NK-92 (cell line): ENCODE data around the gene URM1.
"Not testable (repeated sequence)": the region's sequence is repeated elsewhere in the genome, so short reads cannot be mapped to it uniquely, and the experiment has no call there.

Experiments
- DNase-seq: peaks from one replicate; lab custom pipeline; 2025; ENCODE audit not compliant: unreplicated experiment; lab: John Stamatoyannopoulos, UW

Gene URM1

DNA sequence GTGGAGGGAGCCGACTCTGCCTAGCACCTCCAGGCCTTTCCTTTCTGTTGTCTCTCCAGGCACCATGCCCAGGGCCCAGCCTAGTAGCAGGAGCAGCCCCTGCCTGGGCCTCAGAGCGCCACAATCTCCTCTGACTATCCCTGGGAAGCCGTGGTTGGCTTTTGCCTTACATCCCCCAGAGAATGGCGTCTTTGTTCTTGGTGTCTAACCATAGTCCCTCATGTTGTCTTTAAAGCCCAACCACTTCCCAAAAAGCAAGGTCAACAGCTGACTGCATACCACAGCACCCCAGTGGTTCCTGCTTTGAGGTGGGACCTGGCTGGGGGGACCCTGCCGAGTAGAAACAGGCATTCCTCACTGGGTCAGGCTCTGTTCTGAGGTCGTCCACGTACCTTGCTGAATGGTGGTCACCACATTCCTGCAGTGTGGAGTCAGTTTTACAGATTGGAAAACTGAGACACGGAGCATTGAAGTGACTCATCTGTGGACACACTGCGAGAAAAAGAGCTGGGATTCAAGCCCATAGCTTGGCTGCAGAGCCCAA is 35.7 kb downstream of the URM1 start:
- no peak for DNase-seq

- DNase-seq, result no peak
These were observed 37.8 kb downstream of the URM1 start for GRCh38 chr9:128408963-128409431.

- DNase-seq, result no peak
These were observed 38.3 kb downstream of the URM1 start for GRCh38 chr9:128409450-128409849.

GRCh38 chr9:128409978-128410377 is 38.8 kb downstream of the URM1 start:
- no peak for DNase-seq

- no peak for DNase-seq
These were observed 40.4 kb downstream of the URM1 start for GRCh38 chr9:128411364-128412119.

DNA sequence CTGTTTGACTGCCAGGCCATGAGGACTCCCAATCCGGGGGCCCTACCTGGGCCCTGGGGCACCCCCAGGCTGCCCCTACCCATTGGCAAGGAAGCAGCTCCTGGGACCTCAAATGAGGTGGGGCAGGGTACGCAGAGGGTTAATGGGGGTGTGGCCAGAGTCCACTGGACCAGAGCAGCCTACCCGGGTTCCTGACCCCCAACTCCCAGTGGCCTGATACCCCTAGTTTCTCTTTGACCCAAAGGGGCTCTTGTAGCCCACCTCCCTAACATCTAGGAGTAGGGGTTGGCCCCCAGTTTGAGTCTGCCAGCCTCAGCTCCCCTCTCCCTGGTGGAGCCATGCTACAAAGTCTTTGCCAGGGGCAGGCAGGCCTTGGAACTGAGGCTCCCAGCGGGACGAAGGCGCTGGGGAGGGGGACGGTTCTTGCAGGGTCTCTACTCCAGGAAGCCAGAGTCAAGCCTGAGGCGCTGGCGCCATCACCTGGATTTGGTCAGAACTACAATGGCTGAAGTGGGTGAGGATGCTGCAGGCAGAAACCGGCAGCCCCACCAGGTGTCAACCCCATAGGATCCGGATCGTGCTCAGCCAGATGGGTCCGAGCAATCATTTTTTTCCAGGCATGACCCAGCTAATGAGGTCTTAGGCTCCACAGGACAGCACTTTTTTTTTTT is 41.1 kb downstream of the URM1 start:
- no peak for DNase-seq

DNA sequence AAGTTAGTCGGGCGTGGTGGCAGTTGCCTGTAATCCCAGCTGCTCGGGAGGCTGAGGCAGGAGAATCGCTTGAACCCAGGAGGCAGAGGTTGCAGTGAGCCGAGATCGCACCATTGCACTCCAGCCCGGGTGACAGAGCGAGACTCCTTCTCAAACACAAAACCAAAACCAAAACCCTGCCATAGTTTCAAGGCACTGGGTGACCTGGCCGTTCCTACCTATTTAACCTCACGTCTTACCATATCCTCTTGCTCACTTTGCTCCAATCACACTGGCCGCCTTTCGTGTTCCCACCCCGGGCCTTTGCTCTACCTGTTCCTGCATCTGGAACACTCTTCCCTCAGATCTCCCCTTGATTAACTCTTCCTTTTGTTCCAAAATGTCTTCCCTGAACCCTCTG is 42.6 kb downstream of the URM1 start:
- DNase-seq, result not testable (repeated sequence)

DNA sequence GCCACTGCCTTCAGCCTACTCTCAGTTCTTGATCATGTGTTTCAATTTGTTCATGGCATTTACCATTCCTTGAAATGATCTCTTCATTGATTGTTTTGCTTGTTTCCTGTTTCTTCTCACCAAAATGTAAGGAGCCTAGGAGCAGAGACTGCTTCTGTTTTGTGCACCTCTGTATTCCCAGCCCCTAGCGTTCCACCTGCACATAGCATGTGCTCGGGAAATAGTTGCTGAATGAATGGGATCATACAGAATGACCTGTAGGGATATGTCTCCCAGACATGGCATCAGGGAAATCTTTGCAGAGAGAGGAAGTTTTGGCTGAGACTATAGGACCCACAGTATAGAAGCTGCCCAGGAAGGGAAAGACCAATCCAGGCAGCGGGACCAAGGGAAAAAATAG is 43.3 kb downstream of the URM1 start:
- DNase-seq, result no peak

- no peak for DNase-seq
These were observed 44.1 kb downstream of the URM1 start for GRCh38 chr9:128415281-128415680.

GRCh38 chr9:128416014-128416413 is 44.8 kb downstream of the URM1 start:
- no peak for DNase-seq

- no peak for DNase-seq
These were observed 45.4 kb downstream of the URM1 start for GRCh38 chr9:128416432-128417019.

DNA sequence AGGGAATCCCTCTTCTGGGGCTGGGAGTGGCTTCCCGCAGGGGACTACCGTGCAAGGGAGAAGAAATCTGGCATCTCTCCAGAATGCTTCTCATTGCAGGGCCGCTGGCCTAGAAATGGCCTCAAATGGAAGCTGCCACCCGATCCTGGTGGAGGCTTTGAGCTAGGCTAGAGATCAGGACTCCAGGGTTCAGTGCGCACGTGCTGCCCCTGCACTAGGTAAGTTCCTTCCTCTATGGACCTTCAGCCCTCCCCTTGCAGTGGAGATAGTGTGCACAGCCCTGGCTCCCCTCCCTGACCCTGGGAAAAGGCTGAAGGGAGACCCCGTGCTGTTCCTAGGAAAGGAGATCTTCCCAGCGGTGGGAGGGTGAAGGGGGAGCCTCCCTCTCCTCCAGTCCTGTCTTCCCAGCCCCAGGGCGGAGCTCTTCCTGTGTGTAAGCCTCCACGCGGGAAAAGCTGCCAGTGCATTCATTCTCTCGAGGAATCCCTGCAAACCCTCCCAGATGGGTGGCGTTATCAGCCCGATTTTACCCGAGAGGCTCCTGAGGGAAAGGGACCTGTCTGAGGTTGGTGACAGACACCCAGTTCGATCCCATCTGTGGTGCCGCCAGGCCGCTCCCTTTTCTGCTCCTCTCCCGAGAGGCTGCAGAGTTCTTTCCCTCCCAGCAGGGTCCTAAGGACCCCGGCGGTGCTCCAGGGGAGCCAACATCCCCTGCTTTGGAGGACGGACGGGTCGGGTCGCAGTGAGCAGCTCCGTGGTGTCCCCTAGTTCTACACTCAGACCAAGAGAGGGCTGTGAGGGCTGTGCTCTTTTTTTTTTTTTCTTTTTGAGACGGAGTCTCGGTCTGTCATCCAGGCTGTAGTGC is 48.1 kb downstream of the URM1 start:
- DNase-seq, result no peak

GRCh38 chr9:128420060-128420650 is 49.0 kb downstream of the URM1 start:
- DNase-seq, result no peak

GRCh38 chr9:128420651-128421481 is 49.7 kb downstream of the URM1 start, which contains the start of gene CERCAM:
Gene CERCAM, plus strand, starts transcription at chr9:128420857. Its CDS starts 21 bp downstream, at chr9:128420878.
- DNase-seq, result no peak

GRCh38 chr9:128421482-128421996 is 50.4 kb downstream of the URM1 start:
- no peak for DNase-seq

DNA sequence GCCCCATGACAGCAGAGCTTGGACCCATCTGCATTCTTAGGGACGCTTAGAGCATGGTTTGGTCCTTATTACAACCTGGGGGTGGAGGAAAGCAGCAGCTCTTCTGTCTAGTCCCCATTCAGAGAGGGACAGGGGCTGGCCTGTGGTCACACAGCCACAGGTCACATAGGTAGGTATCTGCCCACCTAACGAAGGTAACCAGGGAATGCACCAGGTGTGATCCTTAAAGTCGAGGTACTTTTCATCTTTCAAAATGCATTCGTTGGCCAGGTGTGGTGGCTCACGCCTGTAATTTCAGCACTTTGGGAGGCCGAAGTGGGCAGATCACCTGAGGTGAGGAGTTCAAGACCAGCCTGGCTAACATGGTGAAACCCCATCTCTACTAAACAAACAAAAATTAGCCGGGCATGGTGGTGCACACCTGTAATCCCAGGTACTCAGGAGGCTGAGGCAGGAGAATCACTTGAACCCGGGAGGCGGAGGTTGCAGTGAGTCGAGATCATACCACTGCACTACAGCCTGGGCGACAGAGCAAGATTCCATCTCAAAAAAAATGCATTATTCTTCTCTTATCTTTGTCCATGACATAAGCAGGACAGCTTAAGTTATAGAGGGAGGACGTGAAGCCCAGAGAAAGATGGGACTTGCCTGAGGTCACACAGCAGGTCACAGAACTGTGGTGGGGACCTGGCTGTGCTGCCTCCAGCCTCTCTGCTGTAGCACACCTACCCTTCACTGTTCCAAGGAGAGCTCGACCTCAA is 51.0 kb downstream of the URM1 start:
- not testable (repeated sequence) for DNase-seq

- DNase-seq, result no peak
These were observed 51.6 kb downstream of the URM1 start for GRCh38 chr9:128422783-128423150.

GRCh38 chr9:128423356-128423755 is 52.2 kb downstream of the URM1 start:
- not testable (repeated sequence) for DNase-seq
